ENCODE measurements around the gene ZNF451. TPM values are rescaled to one million over a fixed set of nuclear protein-coding genes. Genes with fewer than 3 reads are reported as not detected.

The ZNF451 gene
- total RNA-seq, 1 experiment from 2014 or later = 72.2 TPM

DNA sequence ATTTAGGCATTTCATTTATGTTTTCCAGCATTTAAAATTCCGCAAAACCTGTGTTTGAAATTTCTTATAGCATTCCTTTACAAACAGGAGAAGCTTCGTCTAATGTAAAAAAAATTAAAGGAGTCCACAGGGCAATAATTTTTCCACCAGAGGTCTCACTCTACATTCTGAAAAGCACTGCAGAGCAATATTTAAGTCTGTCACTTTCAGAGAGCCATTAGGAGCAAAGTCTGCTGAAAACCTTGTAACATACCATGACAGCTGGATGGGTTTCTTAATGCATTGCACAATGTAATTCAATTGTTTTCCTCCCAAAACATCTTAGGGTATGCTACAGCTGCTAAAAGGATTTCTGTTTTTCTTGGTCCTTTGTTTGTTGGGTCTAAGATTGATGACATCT lies 100.2 kb downstream of the ZNF451 start:
- no peak for TF ChIP-seq EZH2 (IDR thresholded peaks at IDR 0.05; ENCODE audit: borderline replicate concordance, low read depth, low read length, poor library complexity, severe bottlenecking)
- TF ChIP-seq, protein P1, sequence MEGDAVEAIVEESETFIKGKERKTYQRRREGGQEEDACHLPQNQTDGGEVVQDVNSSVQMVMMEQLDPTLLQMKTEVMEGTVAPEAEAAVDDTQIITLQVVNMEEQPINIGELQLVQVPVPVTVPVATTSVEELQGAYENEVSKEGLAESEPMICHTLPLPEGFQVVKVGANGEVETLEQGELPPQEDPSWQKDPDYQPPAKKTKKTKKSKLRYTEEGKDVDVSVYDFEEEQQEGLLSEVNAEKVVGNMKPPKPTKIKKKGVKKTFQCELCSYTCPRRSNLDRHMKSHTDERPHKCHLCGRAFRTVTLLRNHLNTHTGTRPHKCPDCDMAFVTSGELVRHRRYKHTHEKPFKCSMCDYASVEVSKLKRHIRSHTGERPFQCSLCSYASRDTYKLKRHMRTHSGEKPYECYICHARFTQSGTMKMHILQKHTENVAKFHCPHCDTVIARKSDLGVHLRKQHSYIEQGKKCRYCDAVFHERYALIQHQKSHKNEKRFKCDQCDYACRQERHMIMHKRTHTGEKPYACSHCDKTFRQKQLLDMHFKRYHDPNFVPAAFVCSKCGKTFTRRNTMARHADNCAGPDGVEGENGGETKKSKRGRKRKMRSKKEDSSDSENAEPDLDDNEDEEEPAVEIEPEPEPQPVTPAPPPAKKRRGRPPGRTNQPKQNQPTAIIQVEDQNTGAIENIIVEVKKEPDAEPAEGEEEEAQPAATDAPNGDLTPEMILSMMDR (conservative IDR thresholded peaks at IDR 0.05; ENCODE audit: low read depth, low read length) = peak; percentile 51
- Histone ChIP-seq H3K27me3 (replicated peaks; ENCODE audit: insufficient read depth, low read depth, low read length, poor library complexity) (no peaks in the 10 kb centered on the region), H3K4me3 (ENCODE audit: low read depth, low read length, poor library complexity, severe bottlenecking) (no peak overlapping the region), H3K4me1 (ENCODE audit: insufficient read depth, low read length, poor library complexity, severe bottlenecking) (no peaks in the 10 kb centered on the region), H3K9me3 (ENCODE audit: low read depth, low read length, poor library complexity, severe bottlenecking) (no peaks in the 10 kb centered on the region), H3K36me3 (ENCODE audit: insufficient read depth, low read length, poor library complexity, severe bottlenecking) (peaks cover 45% of the 10 kb centered on the region), H3K27ac (ENCODE audit: low read depth, low read length, poor library complexity, severe bottlenecking) (no peak overlapping the region)
- peak; percentile 58 for DNase-seq (ENCODE audit: low spot score)
- intact Hi-C loops (cut with micrococcal nuclease; ENCODE audit: unreplicated experiment) = loop anchor here (1.0 kb wide), 1 partner anchor 126 kb away; no protein-coding TSS in a partner anchor
- ChIA-PET POLR2A (ENCODE audit: low non-redundant PET) (no interaction called here), CTCF (interaction anchor here (0.5 to 1.0 kb wide), 3 partner anchors 123 to 139 kb away, joined by 3 to 9 read pairs (median 3); no protein-coding TSS in a partner anchor)
- no TSS peak for BruUV-seq (replicated peaks)

- ChIA-PET CTCF (no interaction called here), POLR2A (ENCODE audit: low non-redundant PET) (no interaction called here)
- H3K9me3 ChIP-seq (ENCODE audit: low read depth, low read length, poor library complexity, severe bottlenecking) = no peaks in the 10 kb centered on the region
- H3K27me3 ChIP-seq (replicated peaks; ENCODE audit: insufficient read depth, low read depth, low read length, poor library complexity) = no peaks in the 10 kb centered on the region
- no peak for DNase-seq (ENCODE audit: low spot score)
- intact Hi-C loops (cut with micrococcal nuclease; ENCODE audit: unreplicated experiment) = no loop called here
- no peaks in the 10 kb centered on the region for H3K4me1 ChIP-seq (ENCODE audit: insufficient read depth, low read length, poor library complexity, severe bottlenecking)
- peaks cover 31% of the 10 kb centered on the region for H3K36me3 ChIP-seq (ENCODE audit: insufficient read depth, low read length, poor library complexity, severe bottlenecking)
- H3K4me3 ChIP-seq (ENCODE audit: low read depth, low read length, poor library complexity, severe bottlenecking) = no peak overlapping the region
- no TSS peak for BruUV-seq (replicated peaks)
- H3K27ac ChIP-seq (ENCODE audit: low read depth, low read length, poor library complexity, severe bottlenecking) = no peak overlapping the region
- TF ChIP-seq, protein P1 (conservative IDR thresholded peaks at IDR 0.05; ENCODE audit: low read depth, low read length) = no peak
- no peak for TF ChIP-seq EZH2 (IDR thresholded peaks at IDR 0.05; ENCODE audit: borderline replicate concordance, low read depth, low read length, poor library complexity, severe bottlenecking)
Observed at GRCh38 chr6:57193177-57193576, 103.2 kb downstream of the ZNF451 start.

DNA sequence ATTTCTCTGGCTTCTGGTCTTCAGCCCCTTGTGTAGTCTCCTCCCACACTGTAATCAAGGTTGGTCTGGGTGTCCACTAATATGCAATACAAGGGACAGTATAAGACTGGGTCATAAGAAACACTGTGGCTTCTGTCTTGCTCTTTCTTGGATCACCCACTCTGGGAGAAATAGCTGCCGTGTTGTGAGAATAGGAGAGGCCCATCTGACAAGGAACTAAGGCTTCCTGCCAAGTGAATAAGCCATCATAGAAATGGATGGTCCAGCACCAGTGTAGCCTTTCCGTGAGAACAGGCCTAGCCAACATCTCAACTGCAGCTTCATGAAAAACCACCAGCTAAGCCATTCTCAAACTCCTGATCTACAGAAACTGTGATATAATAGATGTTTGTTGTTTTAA lies 105.5 kb downstream of the ZNF451 start:
- no peaks in the 10 kb centered on the region for H3K4me1 ChIP-seq (ENCODE audit: insufficient read depth, low read length, poor library complexity, severe bottlenecking)
- H3K27ac ChIP-seq (ENCODE audit: low read depth, low read length, poor library complexity, severe bottlenecking) = no peak overlapping the region
- no peaks in the 10 kb centered on the region for H3K9me3 ChIP-seq (ENCODE audit: low read depth, low read length, poor library complexity, severe bottlenecking)
- no peak for DNase-seq (ENCODE audit: low spot score)
- TF ChIP-seq, protein P1 (conservative IDR thresholded peaks at IDR 0.05; ENCODE audit: low read depth, low read length) = no peak
- no peak for TF ChIP-seq EZH2 (IDR thresholded peaks at IDR 0.05; ENCODE audit: borderline replicate concordance, low read depth, low read length, poor library complexity, severe bottlenecking)
- intact Hi-C loops (cut with micrococcal nuclease; ENCODE audit: unreplicated experiment) = no loop called here
- peaks cover 18% of the 10 kb centered on the region for H3K36me3 ChIP-seq (ENCODE audit: insufficient read depth, low read length, poor library complexity, severe bottlenecking)
- POLR2A ChIA-PET (ENCODE audit: low non-redundant PET) = no interaction called here
- H3K4me3 ChIP-seq (ENCODE audit: low read depth, low read length, poor library complexity, severe bottlenecking) = no peak overlapping the region
- no peaks in the 10 kb centered on the region for H3K27me3 ChIP-seq (replicated peaks; ENCODE audit: insufficient read depth, low read depth, low read length, poor library complexity)
- BruUV-seq (replicated peaks) = no TSS peak
- CTCF ChIA-PET = no interaction called here

Data from A673 (cell line).